G401.6 (cell line): ENCODE results near the gene SYT17.

ENCODE experiments used
- FAIRE-seq: peaks from 2 replicates; lab custom pipeline; 2012; peaks lifted over from hg19 to GRCh38; lab: Jason Lieb, UNC

Gene SYT17

DNA sequence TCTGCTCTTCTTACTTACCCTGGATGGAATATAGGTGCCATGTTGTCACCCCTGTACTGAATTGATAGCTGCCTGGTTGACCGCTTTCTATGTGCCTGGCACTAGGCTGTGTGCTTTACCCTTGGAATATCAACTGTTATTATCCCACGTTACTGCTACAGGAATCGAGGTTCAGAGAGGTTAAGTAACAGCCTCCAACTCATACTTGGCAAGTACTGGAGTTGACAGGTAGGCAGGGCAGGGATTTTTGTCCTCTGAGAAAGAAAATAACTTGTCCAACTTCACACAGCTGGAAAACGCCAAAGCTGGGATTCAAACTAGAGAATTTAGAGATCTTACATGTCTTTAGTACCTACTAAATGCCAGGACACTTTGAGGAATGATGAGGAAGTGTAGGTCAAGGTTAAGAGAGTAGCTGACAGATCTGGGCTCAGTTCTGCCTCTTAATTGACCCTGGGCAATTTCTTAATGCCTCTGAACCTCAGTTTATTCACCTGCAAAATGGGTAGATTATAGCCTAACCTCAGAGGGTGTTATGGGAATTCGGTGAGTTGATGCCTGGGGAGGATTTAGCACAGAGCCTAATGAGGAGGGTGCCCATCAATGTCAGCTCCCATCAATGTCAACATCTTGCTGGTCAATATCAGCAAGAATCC is 28.5 kb upstream of the SYT17 start:
- FAIRE-seq = no peak

DNA sequence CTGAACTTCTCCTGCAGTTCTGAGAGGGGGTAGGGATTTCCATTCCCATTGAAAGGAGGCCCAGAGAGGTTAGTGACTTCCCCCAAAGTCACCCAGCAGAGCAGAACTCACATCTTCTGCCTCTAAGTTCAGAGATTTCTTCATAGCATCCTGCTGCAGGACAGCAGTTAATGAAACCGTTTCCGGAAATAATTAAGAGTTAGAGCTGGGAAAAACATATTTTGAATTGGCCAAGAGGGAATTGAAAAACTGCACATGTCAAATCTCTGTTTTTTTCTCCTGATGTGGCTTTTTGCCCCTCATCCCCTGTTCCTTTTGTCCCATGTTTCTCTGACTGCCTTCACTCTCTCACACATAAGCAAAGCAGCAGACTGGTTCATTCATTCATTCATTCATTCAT is 27.6 kb upstream of the SYT17 start:
- no peak for FAIRE-seq

DNA sequence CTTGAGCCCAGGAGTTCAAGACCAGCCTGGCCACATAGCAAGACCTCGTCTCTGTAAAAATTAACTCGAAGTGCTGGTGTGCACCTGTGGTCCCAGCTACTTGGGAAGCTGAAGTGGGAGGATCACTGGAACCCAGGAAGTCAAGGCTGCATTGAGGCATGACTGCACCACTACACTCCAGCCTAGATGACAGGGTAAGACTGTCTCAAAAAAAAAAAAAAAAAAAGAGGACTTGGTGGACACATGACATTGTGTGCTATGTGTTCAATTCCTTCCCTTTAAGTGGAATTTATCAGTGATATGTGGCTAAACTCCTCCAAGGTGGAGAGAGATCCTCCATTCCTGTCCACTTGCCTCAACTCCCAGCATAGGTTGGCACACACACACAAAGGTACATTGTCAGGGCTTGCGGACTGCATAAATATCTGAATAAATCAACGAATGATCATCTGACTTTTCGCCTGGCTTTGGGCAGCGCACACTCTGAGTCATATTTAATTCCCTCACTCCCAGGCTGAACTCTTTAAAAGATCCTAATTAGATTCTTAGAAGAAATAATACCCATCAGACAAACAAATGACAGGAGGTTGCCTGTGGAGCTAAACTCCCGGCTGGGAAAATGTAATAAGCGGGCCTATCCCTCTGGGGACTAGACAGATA is 25.0 kb upstream of the SYT17 start:
- no peak for FAIRE-seq

DNA sequence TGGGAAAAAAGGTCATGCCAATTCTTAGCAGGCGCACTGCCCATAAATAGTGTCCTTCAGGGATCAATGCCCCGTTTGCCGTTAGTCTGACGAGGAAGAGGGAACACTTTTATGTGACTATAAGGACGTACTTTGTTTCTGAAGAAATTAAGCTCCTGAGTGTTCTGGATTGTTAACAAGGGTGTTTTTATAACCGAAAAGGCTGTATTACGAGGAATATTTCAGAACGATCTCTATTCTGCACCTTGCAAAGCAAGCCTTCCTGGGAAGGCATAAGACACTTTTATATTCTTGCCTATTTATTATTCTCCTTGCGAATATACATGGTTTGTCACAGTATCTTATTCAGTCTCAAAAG is 24.5 kb upstream of the SYT17 start:
- FAIRE-seq = no peak

DNA sequence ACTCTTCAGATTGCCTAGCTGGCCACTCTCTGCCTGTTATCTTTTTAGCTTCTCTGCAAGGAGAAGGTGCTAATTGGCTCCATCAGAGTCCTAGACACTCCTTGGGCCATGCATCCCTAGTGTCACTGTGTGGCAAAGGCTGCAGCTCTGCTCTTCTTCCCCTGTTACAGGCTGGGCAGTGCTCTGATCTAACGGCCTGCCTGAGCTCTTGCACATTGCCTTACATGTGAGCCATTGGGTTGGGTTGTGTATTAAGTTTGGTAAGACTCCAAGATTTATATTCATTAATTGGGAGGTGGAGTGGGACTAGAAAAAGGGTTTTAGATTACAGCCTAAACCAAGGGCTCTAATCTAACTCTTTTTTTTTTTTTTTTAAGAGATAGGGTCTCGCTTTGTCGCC is 23.0 kb upstream of the SYT17 start:
- FAIRE-seq = no peak

DNA sequence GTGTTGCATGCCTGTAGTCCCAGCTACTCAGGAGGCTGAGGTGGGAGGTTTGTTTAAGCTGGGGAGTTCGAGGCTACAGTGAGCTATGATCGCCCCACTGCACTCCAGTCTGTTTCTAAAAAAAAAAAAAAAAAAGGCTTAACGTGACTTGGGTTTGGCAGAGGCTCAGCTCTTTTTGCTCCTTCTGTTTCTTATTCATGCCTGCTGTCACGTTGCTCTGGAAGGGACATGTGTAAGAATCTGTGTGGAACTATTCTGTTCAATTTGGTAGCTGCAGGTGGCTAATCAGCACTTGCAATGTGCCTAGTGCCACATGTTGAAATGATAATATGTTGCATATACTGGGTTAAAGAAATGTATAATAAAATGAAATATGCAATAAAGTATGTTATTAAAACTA is 20.9 kb upstream of the SYT17 start:
- FAIRE-seq = no peak

DNA sequence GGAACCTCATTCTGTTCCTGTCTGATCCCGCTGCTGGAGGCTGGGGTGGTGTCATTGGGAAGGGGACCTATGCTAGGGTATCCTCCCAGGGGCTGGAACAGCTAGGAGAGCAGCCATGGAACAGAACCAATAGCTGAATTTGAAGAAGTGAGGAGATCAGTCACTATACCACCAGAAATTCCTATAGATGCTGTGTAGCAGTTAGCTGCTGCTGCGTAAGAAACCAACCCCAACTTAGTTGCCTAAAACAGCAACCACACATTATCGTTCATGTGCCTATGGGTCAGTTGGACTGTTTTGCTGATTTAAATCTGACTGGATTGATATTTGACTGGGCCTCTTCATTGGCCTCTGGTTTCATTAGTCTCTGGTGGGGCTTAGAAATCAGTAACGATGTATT is 20.4 kb upstream of the SYT17 start:
- FAIRE-seq = no peak

DNA sequence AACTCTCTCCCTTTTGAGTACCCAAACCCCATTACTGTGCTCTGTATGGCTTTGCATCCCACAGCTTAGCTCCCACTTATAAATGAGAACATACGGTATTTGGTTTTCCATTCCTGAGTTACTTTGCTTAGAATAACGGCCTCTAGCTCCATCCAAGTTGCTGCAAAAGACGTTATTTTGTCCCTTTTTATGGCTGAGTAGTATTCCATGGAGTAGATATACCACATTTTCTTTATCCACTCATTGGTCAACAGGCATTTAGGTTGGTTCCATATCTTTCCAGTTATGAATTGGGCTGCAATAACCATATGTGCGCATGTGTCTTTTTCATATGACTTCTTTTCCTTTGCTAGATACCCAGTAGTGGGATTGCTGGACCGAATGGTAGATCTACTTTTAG is 19.9 kb upstream of the SYT17 start:
- no peak for FAIRE-seq

DNA sequence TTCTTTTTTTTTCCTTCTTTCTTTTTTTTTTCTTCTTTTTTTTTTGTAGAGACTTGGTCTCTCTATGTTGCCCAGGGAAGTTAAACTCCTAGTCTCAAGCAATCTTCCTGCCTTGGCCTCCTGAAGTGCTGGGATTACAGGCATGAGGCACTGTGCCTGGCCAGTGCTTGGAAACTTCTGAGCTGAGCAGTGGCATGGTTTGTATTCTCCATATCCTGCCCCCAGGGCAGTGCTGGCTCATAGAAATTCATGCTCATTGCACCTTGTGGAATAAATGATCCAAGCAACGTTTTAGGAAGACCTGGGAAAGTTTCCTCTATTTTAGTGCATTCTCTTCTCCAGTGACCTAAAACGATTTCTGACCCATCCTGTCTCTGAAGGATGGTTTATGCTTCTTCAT is 16.7 kb upstream of the SYT17 start:
- no peak for FAIRE-seq

DNA sequence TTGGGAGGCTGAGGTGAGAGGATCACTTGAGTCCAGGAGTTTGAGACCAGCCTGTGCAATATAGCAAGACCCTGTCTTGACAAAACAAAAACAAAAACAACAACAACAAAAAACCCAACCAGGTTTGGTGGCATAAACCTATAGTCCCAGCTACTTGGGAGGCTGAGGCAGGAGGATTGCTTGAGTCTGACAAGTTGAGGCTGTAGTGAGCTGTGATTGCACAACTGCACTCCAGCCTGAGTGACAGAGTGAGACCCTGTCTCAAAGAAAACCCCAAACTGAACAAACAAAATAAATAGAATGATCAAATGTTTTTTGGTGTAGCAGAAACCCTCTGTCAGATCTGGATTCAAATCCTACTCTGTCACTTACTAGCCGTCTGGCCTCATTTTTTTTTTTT is 16.0 kb upstream of the SYT17 start:
- no peak for FAIRE-seq

DNA sequence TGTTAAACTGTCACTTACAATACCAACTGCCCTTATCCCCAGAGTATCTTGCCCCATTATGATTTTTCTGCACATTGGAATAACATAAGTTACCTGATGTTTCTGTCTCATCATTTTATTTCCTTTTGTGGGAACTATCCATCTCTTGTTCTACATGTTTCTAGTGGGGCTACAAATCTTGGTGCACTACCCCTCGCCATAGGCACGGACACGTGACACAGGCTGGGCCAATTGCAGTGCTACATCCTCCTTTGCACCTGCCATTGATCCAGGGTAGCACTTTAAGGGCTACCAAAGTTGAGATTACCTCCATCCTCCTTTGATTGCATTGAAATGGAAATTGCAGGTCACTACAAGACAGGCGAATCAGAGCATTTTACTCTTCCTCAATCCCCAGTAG is 14.2 kb upstream of the SYT17 start:
- FAIRE-seq = no peak

DNA sequence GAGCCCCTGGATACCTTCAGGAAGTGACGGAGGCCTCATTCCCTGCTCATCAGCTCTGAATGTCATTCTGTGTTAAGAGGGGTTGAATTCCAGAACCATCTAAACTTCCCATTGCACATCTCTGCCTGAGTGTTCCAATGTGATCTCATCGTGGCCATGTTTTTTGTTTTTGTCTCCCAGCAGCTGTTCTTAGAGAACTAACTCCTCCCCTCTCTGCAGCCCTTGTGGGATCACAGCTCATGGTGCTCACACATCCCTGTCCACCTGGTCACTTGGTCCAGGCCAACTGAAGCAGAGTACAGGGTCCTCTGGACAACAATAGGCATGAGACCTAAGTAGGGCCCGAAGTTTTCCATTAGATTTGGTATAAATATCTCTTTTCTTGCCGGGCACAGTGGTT is 6.0 kb upstream of the SYT17 start:
- FAIRE-seq = no peak

DNA sequence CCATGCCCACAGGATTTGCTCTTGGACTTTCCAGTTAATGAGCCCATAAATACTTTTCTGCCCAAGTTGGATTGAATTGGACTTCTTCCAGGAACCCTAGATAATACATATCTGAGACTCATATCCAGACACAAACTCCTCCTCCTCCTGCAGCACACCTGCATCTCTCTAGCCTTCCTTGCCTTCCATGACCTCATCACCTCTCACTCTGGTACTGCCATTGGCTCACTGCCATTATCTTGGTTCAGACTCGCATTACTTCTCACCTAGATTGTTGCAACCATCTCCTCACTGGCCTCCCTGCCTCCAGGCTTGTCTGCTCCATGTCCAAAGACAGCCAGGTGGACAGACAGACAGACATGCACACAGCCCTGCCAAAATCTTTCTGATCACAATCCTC is 4.8 kb upstream of the SYT17 start:
- no peak for FAIRE-seq

DNA sequence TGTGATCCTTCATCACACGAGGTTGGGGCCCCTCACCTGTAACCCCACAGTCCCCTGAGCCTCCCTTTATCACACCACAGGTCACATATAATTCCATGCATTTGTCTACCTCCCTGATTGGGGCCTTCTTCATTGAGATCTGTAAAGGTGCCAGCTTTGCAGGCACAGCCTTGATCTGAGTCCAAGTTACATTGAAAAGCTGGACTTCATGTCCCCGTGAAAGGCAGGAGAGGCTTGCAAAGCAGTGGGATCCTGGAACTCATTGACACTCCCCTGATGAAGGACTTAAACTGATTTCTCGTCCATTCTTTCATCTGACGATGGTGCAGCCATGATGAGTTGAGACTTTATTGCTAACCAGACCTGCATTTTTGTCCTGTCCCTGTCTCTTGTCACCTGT is 3.8 kb upstream of the SYT17 start:
- no peak for FAIRE-seq

DNA sequence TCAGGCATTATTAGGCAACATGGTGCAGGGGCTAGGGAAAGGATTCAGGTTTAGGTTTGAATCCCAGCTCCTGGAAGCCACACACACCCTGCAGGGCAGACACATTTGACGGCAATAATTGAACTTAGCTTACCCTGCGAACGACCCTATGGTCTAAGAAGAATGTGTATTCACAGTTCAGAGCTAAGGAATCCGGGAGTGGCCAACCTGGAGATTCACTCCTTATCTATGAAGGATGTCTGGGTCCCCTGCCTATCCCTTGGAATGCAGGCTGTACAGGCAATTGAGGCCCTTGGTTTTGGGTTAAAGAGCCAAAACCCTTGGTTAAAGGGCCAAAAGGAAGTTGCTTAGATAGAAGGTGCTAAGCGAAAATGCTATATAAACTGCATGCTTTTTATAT is 2.9 kb upstream of the SYT17 start:
- no peak for FAIRE-seq

DNA sequence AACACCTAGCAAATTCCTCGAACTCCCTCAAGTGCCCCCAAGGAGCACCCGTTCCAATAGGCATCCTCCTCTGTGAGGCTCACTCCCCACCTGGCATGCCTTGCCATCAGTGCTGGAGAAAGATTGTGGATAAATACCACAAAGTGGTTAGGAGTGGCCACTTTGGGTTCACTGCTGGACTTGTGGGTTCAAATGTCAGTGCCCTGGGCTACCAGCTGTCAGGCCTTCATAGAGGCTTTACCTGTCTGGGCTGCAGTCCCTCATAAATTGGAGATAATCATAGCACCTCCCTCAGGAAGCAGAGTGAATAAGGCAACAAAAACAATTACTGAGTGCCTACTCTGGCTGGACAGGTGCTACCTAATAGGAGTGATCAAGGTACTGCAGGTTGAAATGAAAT is 1.5 kb upstream of the SYT17 start:
- FAIRE-seq = no peak

DNA sequence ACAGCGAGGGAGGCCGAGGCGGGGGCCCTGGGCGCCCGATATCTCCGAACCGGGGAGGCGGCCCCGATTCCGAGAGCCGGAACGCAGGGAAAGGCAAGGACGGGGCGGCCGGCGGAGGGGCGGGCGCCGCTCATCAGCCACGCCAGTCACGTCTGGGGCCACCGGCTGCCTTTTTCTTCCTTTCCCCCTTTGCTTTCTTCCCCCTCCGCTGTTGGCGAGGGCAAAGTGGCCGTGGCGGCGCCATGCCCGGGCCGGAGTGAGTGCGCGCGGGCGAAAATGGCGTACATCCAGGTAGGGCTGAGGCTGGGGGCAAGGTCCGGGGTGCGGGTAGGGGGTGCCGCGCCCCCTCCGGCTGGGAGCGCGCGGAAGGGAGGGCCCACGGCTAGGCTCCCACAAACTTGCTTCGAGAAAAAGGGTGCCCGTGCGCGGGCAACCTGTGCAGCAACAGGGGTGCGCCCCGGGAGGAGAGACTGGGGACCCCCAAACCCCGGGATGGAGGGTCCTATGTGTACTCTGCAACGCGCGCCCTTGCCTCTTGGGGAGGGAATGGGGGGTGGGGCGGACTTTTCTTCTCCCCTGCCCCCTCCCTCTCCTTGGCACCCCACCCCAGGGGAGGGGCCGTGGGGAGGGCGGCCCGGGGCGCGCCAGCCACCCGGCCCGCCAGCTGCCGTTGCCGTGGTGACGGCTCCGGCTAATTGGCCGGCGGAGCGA is 486 bp downstream of the SYT17 start:
- no peak for FAIRE-seq

DNA sequence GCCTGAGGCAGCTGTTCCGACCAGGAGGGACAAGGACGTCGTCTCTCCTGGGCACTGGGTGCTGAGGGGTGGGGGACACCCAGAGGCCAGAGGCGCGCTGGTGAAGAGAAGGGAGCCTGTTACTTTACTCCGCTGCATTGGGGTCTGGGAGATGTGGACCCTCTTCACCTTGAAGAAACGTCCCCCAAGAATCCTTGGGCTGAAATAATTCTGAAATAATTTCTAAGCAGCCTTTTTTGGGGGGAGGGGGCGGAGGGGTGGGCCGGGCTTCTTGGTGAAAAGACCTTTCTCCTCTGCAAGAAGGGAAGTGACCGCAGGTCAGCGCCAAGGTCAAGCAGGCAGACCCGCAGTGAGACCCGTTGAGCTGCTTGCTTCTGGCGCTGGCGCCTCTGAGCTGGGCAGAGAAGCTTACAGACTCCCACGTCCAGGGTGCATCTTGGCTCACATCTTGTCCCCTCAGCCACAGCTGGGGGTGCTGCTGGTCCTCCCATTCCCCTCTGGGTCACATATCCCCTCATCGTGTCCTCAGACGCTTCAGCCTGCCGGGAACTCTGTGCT is 1.1 kb downstream of the SYT17 start:
- FAIRE-seq = no peak

DNA sequence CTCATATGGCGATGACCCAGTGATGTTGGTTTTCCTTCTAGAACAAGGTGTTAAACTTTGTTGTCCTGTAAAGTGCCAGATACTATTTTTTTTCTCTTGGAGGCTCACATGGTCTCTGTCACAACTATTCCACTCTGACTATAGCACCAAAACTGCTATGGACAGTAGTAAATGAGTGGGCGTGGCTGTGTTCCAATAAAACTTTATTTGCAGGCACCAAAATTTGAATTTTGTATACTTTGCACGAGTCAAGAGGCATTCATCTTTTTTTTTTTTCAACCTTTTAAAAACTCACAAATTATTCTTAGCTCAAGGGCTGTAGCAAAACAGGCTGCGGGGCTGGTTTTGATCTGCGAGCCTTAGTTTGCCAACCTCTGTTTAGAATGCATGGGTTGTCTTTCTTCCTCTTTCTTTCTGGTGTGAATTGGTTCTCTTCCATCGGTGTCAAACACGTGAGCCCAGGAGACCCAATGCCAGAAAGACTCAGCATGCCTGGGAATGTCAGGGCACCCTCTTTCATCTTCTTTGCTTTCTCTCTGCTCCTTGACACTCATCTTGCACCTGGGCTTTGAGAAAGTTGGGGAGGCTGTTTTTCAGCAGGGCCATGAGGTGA is 2.1 kb downstream of the SYT17 start:
- FAIRE-seq = no peak

DNA sequence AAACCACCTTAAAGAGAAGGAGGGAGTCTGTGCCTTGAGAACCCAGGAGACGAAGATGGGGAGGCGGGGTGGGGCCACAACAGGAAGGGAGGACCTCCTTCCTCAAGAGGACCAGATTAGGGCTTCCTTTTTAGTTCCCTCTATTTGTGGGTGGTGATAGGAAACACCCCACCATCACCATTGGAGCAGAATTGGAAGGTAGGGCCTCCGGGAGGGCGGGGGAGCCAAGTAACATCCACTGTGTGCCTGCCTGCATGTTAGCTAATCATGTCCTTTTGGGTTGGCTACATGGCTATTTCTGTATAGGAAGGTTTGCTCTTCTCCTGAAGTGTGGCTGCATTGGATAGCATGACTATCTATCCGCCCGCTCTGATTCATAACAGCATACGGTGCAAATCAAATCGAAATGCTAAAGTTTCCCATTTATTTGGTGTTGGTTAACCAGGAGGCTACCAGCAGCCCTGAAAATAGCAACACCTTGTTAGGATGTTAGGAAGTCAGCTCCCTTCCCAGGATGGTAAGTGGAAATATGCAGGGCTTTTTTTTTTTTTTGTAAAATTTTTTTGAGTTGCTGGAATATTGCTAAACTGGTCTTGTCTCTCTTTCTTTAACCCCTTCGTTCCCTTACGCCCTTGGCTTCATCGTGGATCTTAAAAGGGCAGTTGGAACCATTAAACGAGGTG is 4.2 kb downstream of the SYT17 start:
- no peak for FAIRE-seq

DNA sequence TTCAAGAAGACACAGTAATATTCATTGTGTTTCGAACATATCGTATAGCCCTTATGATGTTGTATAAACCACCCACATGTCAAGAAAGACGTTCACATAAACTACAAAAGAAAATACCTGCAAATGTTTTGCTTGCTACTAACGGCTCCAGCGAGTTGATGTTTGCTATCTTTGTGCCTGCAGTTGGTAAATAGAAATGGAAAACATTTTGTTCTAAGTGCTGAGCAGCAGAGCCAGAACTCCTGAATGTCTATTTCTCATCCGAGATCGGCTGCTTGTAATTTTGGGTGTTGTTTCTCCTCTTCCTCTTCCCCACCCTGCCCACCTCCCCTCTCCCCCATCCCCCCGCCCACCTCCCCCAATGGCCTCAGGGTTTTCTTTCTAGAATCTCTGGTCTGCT is 5.0 kb downstream of the SYT17 start:
- no peak for FAIRE-seq

DNA sequence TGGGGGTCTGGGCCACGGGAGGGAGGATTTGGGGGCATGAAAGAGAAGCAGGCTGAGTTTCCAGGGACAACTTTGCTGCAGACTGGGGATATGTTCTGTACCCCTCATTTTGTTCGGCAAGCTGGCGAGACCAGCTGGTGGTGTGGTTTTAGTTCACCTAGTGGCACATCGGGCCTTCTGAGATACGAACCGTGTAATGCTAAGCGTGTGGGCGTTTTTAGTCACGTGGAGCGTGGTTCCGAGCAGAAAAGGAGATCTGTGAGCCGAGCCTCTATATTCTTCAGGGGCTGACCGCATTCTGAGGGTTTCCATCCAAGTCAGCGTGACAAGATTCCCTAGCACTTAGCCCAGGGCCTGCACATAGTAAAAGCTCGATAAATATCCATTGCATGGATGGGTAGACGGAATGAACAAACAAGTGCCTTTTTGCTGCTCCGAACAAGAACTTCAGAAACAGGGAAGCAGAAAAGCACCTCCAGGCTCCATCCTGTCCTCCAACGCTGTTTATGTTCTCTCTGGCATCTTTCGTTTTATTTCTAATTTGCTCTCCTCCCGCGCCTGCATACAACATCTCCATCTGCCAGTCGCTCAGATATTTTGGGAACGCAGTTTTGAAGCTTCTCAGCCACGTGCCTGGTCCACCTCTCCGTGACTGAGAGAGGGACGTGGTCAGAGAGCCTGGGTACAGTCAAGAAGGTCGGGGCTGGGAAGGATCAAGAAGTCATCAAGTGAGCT is 5.8 kb downstream of the SYT17 start:
- FAIRE-seq = no peak
